SK-N-DZ (cell line): ENCODE results near the gene ANO9.
"Not testable (repeated sequence)": the region's sequence is repeated elsewhere in the genome, so short reads cannot be mapped to it uniquely, and the experiment has no call there.

Source experiments
- DNase-seq: peaks from one replicate; pipeline ENCODE4 v3.0.0-alpha.2; 2015; ENCODE audit warnings: low spot score

ANO9 gene

GRCh38 chr11:471468-472145 is 29.8 kb upstream of the ANO9 start:
- DNase-seq, result no peak

GRCh38 chr11:469684-470560 is 28.1 kb upstream of the ANO9 start:
- DNase-seq, result no peak

GRCh38 chr11:469026-469683 is 27.3 kb upstream of the ANO9 start:
- DNase-seq, result not testable (repeated sequence)

GRCh38 chr11:468493-468892 is 26.7 kb upstream of the ANO9 start:
- no peak for DNase-seq

- DNase-seq, result no peak
Measured at GRCh38 chr11:468036-468435, 26.2 kb upstream of the ANO9 start.

GRCh38 chr11:465896-466530 is 24.2 kb upstream of the ANO9 start:
- no peak for DNase-seq

- DNase-seq, result no peak
Measured at GRCh38 chr11:464316-464715, 22.5 kb upstream of the ANO9 start.

GRCh38 chr11:462107-462890 is 20.5 kb upstream of the ANO9 start:
- no peak for DNase-seq

GRCh38 chr11:461626-462025 is 19.8 kb upstream of the ANO9 start:
- DNase-seq, result no peak

- no peak for DNase-seq
Measured at GRCh38 chr11:460331-461199, 18.8 kb upstream of the ANO9 start.

GRCh38 chr11:459511-460220 is 17.9 kb upstream of the ANO9 start:
- DNase-seq, result no peak

GRCh38 chr11:457111-457760 is 15.4 kb upstream of the ANO9 start:
- no peak for DNase-seq

GRCh38 chr11:456533-456932 is 14.7 kb upstream of the ANO9 start:
- no peak for DNase-seq

- no peak for DNase-seq
Measured at GRCh38 chr11:455566-456147, 13.8 kb upstream of the ANO9 start.

- no peak for DNase-seq
Measured at GRCh38 chr11:454801-455565, 13.2 kb upstream of the ANO9 start.

GRCh38 chr11:454043-454442 is 12.2 kb upstream of the ANO9 start:
- no peak for DNase-seq

- no peak for DNase-seq
Measured at GRCh38 chr11:453564-453963, 11.8 kb upstream of the ANO9 start.
